Measurements from ENCODE around the gene ADGRV1. TPM values are rescaled to one million over a fixed set of nuclear protein-coding genes. Genes with fewer than 3 reads are reported as not detected.

Gene ADGRV1
- total and polyA plus RNA-seq, 9 of the 15 experiments (the other 6 are each of a cell fraction or from before 2014, with no cell fraction given), result 21.7 to 156 (median 58.2) TPM

DNA sequence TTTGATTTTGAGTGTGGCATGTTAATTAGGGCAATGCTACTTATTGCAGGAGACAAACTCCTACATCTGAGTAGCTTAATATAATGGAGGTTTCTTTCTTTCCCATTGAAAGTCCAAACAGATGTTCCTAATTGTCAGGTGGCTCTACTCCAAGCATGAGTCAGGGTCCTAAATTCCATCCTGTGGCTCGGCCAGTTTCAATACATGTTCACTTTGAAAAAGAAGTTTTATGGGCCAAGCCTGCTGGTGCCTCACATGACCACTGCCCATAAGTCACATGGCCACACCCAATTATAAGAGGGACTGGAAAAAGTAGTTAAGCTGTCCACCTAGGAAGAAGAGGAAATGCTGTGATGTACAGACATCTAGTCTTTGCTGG lies 654.1 kb downstream of the ADGRV1 start (continued):
- TF ChIP-seq ATF1 (CRISPR knock-in tag; IDR thresholded peaks at IDR 0.05), result no peak
- TF ChIP-seq ATF1 (tag; IDR thresholded peaks at IDR 0.05), result no peak
- TF ChIP-seq, protein P1, sequence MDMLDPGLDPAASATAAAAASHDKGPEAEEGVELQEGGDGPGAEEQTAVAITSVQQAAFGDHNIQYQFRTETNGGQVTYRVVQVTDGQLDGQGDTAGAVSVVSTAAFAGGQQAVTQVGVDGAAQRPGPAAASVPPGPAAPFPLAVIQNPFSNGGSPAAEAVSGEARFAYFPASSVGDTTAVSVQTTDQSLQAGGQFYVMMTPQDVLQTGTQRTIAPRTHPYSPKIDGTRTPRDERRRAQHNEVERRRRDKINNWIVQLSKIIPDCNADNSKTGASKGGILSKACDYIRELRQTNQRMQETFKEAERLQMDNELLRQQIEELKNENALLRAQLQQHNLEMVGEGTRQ (CRISPR knock-in tag; IDR thresholded peaks at IDR 0.05), result peak; percentile 77
- TF ChIP-seq ZNF57 (CRISPR knock-in tag; IDR thresholded peaks at IDR 0.05), result no peak
- TF ChIP-seq RB1 (IDR thresholded peaks at IDR 0.05; ENCODE audit: low read depth), result no peak; the same call in 1 of the 2 replicates
- TF ChIP-seq, protein P2, sequence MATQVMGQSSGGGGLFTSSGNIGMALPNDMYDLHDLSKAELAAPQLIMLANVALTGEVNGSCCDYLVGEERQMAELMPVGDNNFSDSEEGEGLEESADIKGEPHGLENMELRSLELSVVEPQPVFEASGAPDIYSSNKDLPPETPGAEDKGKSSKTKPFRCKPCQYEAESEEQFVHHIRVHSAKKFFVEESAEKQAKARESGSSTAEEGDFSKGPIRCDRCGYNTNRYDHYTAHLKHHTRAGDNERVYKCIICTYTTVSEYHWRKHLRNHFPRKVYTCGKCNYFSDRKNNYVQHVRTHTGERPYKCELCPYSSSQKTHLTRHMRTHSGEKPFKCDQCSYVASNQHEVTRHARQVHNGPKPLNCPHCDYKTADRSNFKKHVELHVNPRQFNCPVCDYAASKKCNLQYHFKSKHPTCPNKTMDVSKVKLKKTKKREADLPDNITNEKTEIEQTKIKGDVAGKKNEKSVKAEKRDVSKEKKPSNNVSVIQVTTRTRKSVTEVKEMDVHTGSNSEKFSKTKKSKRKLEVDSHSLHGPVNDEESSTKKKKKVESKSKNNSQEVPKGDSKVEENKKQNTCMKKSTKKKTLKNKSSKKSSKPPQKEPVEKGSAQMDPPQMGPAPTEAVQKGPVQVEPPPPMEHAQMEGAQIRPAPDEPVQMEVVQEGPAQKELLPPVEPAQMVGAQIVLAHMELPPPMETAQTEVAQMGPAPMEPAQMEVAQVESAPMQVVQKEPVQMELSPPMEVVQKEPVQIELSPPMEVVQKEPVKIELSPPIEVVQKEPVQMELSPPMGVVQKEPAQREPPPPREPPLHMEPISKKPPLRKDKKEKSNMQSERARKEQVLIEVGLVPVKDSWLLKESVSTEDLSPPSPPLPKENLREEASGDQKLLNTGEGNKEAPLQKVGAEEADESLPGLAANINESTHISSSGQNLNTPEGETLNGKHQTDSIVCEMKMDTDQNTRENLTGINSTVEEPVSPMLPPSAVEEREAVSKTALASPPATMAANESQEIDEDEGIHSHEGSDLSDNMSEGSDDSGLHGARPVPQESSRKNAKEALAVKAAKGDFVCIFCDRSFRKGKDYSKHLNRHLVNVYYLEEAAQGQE (IDR thresholded peaks at IDR 0.05; ENCODE audit: borderline replicate concordance), result peak; percentile 22; the same call in 1 of the 2 replicates
- TF ChIP-seq, protein P2 (CRISPR knock-in tag; IDR thresholded peaks at IDR 0.05; ENCODE audit: low read depth), result no peak
- no peak for TF ChIP-seq KLF6 (CRISPR knock-in tag; IDR thresholded peaks at IDR 0.05; ENCODE audit: borderline replicate concordance)
- no peak for TF ChIP-seq ZC3H4 (CRISPR knock-in tag; IDR thresholded peaks at IDR 0.05; ENCODE audit: borderline replicate concordance)
- TF ChIP-seq SRSF3 (IDR thresholded peaks at IDR 0.05; ENCODE audit: insufficient read depth, low read length), result no peak
- TF ChIP-seq, protein P3, sequence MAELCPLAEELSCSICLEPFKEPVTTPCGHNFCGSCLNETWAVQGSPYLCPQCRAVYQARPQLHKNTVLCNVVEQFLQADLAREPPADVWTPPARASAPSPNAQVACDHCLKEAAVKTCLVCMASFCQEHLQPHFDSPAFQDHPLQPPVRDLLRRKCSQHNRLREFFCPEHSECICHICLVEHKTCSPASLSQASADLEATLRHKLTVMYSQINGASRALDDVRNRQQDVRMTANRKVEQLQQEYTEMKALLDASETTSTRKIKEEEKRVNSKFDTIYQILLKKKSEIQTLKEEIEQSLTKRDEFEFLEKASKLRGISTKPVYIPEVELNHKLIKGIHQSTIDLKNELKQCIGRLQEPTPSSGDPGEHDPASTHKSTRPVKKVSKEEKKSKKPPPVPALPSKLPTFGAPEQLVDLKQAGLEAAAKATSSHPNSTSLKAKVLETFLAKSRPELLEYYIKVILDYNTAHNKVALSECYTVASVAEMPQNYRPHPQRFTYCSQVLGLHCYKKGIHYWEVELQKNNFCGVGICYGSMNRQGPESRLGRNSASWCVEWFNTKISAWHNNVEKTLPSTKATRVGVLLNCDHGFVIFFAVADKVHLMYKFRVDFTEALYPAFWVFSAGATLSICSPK (IDR thresholded peaks at IDR 0.05; ENCODE audit: borderline replicate concordance), result no peak
- no peak for TF ChIP-seq KLF10 (CRISPR knock-in tag; IDR thresholded peaks at IDR 0.05)
- TF ChIP-seq ZSCAN32 (CRISPR knock-in tag; IDR thresholded peaks at IDR 0.05), result no peak
- TF ChIP-seq POLR2G (IDR thresholded peaks at IDR 0.05; ENCODE audit: low read depth, low read length), result no peak
- TF ChIP-seq, protein P4, sequence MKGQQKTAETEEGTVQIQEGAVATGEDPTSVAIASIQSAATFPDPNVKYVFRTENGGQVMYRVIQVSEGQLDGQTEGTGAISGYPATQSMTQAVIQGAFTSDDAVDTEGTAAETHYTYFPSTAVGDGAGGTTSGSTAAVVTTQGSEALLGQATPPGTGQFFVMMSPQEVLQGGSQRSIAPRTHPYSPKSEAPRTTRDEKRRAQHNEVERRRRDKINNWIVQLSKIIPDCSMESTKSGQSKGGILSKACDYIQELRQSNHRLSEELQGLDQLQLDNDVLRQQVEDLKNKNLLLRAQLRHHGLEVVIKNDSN (CRISPR knock-in tag; IDR thresholded peaks at IDR 0.05), result peak; percentile 83
- no peak for TF ChIP-seq BHLHE40 (IDR thresholded peaks at IDR 0.05; ENCODE audit: low read length)
- no peak for TF ChIP-seq BRD9 (IDR thresholded peaks at IDR 0.05; ENCODE audit: low read depth, partially characterized antibody)
- no peak for TF ChIP-seq SRSF9 (IDR thresholded peaks at IDR 0.05; ENCODE audit: borderline replicate concordance, low read depth, low read length)
- TF ChIP-seq TEAD1 (CRISPR knock-in tag; IDR thresholded peaks at IDR 0.05), result no peak

All from K562 (cell line).